Hepatocyte (in vitro differentiated cells): ENCODE measurements around the gene OR1F1.

Experiments used
- CTCF ChIP-seq: fragments of 200-600 bp; sonication (generic); IDR thresholded peaks from 2 replicates; pipeline ENCODE4 v1.5.1; 2016; ENCODE audit warnings: antibody characterized with exemption, mild to moderate bottlenecking; ENCODE audit not compliant: poor library complexity
- EZH2 ChIP-seq: fragments of 200-600 bp; sonication (generic); IDR thresholded peaks from 2 replicates; pipeline ENCODE4 v1.6.1; 2016; ENCODE audit warnings: antibody characterized with exemption, mild to moderate bottlenecking, borderline replicate concordance
- EZH2phosphoT487 ChIP-seq: fragments of 200-600 bp; sonication (generic); IDR thresholded peaks from one replicate; pipeline ENCODE4 v1.6.1; 2018; ENCODE audit warnings: antibody characterized with exemption, mild to moderate bottlenecking, low read depth, moderate library complexity; ENCODE audit not compliant: unreplicated experiment, severe bottlenecking

GRCh38 chr16:3140603-3141427 is 47.2 kb upstream of the OR1F1 start:
- TF ChIP-seq EZH2 (no peak), EZH2phosphoT487 (no peak), CTCF (no peak)
